RPMI8226 (cell line): ENCODE measurements around the gene YWHAG.
A peak's percentile ranks its signal among the peaks of the same experiment; 100 is the strongest.
"Not testable (repeated sequence)": the region's sequence is repeated elsewhere in the genome, so short reads cannot be mapped to it uniquely, and the experiment has no call there.

Experiments
- DNase-seq: peaks from one replicate; pipeline ENCODE4 v3.0.0-alpha.2; 2015

Gene YWHAG

GRCh38 chr7:76358481-76359110 lies at the start of gene YWHAG:
Gene YWHAG (minus strand): TSS chr7:76358991. CDS start chr7:76358808, 183 bp downstream.
- DNase-seq: peak; percentile 94

DNA sequence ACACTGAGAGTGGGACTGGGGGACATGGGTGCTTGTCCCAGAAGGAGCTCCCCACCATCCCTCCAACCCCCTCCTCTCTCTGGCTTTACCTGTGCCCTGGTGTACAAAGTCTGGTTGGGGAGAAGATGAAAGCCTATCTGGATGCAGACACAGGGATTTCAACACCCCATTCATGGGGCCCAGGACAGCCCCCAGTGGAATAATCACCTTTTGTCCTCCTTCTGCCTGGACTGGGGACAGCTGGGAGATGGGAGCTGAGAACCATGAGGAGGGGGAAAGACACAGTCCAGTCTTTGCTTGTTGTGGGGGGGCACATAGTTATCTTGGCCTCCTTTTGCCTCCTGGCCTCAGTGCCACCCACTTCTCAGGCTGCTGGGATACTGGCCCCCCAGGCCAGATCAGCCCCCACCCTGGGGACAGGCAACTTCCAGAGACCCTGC lies 49.4 kb upstream of the YWHAG start:
- no peak for DNase-seq

DNA sequence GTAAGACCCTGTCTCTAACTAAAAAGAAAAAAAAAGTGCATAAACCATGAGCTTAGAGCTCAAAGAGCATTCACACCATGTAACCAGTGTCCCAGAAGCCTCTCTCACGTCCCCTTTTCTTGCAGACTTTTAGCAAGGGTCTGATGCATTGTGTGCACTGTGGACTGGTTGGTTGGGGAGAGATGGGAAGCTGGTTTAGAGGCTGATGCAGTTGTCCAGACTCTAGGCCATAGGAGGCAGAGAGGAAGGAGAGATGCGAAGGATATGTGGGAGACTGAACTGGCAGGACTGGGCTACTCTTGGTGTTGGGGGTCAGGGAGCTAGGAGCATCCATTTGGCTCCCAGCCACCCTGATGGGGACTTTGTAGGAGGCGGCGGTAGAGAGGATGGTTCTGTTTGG lies 48.9 kb upstream of the YWHAG start:
- no peak for DNase-seq

GRCh38 chr7:76405738-76406137 lies 46.9 kb upstream of the YWHAG start:
- no peak for DNase-seq

- peak; percentile 76 for DNase-seq
Measured at GRCh38 chr7:76403780-76404494, 45.1 kb upstream of the YWHAG start.

DNA sequence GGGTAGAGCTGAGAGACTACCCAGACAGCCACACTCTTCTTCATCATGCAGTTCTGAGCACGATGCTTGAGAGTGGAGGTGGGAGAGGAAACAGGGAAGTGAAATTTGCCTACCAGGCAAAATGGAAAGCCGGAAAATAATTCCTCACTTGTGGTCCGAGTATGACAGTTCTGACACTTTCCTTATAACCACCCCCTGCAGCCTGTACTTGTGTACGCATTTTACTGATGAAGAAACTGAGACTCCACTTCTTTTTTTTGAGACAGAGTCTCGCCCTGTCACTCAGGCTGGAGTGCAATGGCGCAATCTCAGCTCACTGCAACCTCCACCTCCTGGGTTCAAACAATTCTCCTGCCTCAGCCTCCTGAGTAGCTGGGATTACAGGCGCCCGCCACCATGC lies 44.3 kb upstream of the YWHAG start:
- DNase-seq: peak; percentile 89

GRCh38 chr7:76400248-76400647 lies 41.5 kb upstream of the YWHAG start:
- no peak for DNase-seq

DNA sequence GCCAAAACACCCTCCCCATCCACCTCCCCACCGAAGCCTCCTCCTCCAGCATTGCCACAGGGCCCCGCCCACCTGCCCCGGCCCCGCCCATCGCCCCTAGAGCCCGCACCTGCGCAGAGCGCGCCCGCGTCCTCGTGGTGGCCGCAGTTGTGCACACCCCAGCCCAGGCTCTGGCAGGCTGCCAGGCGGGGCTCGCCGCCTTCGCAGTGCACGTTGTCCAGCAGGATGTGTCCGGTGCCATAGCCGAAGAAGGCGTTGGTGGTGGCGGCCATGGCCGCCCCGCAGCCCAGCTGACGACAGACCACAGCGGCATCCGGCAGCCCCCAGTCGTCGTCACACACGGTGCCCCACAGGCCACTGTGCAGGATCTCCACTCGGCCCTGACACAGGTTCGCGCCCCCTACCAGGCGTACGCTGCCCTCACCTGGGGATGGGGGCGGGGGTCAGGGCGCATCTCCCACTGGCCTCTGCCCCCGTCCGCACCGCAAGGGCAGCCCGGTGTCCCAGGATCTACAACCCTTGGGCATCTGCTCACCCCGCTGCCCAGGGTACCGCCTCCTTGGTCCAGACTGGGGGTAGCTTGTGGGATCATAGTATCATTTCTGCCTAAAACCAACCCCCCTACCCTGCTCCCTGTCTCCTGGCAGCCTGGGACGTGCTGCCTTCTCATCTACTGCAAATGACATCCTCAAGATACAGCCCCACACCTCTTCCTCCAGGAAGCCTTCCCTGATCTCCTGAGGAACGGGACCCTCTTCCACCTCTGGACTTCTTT lies 38.8 kb upstream of the YWHAG start:
- peak; percentile 84 for DNase-seq

GRCh38 chr7:76396864-76397263 lies 38.1 kb upstream of the YWHAG start:
- DNase-seq: no peak

GRCh38 chr7:76395965-76396726 lies 37.4 kb upstream of the YWHAG start:
- peak; percentile 23 for DNase-seq

DNA sequence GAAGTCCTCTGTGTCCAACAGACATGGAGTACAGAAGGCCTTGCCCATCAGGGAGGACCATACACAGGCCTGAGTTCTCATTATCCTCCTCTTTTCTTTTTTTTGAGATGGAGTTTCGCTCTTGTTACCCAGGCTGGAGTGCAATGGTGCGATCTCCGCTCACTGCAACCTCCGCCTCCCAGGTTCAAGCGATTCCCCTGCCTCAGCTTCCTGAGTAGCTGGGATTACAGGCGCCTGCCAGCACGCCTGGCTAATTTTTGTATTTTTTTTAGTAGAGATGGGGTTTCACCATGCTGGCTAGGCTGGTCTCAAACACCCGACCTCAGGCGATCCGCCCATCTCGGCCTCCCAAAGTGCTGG lies 36.8 kb upstream of the YWHAG start:
- DNase-seq: not testable (repeated sequence)

DNA sequence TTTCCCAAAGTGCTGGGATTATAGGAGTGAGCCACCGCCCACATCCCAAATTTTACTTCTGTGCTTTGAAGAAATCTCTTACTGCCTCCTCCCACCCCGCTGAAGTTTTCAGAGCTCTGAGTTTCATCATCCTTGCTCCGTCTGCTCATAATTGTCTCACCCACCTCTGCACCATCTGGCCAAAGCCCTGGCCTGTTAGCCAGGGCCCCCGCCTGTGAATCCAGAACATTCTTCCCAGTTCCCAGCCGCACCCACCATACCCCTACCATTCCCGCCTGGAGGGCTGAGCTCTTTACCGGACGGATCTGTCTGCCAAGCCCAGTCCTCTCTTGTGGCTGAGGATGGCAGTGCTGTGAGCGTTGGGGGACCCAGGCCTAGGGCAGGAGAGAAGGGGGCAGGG lies 36.2 kb upstream of the YWHAG start:
- no peak for DNase-seq

DNA sequence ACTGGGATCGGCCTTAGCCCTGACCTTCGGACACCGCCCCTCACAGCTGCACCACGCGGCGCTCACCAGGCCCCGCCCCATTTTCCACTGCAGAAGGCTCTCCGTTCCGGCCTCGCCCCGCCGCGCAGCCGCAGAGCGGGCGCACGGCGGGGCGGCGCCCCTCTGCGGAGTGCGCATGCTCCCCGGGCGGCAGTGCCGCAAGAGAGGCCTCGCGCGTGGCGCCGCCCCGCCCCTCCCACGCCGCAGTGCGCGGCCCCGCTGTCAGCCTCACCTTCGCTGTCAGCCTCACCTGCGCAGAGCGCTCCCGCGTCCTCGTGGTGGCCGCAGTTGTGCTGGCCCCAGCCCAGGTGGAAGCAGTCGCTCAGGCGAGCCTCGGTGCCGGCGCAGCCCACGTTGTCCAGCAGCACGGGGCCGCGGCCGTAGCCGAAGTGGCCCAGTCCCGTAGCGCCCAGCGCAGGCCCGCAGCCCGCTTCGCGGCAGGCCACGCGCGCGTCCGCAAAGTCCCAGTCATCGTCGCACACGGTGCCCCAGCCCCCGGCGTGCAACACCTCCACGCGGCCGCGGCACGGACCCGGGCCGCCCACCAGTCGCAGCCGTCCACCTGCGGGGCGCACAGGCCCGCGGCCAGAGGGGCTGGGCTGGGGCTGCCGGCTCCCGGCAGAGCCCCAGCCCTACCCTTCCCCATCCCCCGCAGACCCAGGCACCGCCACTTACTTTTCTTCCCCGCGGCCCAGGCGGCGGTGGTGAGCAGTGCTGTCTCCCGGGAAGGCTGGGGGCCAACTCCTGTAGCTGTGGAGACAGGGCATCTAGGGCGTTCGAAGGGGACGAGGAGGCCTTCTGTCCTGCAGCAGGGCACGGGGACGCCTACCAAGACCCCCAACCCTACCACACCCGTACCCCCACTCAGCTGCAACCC lies 34.6 kb upstream of the YWHAG start:
- peak; percentile 98 for DNase-seq

GRCh38 chr7:76392531-76393115 lies 33.8 kb upstream of the YWHAG start:
- no peak for DNase-seq

DNA sequence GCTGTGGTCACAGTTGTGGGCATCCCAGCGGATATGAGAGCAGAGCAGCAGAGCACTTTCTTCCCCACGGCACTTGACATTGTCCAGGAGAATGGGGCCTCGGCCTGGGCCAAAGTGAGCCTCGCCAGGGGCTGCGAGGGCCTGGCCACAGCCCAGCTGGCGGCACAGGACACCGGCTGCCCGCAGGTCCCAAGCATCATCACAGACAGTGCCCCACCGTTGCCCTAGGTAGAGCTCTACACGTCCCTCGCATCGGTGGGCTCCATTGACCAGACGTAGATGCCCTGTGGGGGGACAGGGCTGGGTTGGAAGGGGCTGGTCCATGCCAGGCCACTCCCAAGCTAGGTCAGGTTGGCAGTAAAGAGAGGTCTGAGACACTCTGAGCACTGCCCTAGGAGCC lies 31.3 kb upstream of the YWHAG start:
- DNase-seq: no peak

- DNase-seq: peak; percentile 36
Measured at GRCh38 chr7:76387789-76388188, 29.0 kb upstream of the YWHAG start.

DNA sequence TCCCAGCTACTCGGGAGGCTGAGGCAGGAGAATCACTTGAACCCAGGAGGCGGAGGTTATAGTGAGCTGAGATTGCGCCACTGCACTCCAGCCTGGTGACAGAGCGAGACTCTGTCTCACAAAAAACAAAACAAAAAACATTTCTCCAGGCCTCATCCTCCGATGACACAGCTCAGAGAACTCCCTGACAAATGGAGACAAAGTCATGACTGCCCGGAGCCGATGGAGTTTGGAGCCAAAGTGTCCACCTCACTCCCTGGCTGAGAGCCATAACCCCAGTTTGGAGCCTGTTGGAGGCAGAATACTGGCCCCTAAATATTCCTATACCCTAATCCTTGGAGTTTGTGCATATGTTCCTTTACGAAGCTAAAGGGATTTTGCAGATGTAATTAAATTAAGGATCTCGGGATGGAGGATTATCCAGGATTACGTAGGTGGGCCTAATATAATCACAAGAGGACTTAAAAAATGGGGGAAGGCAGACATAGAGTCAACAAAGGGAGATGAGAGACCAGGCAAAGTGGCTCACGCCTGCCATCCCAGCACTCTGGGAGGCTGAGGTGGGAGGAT lies 28.0 kb upstream of the YWHAG start:
- DNase-seq: no peak

DNA sequence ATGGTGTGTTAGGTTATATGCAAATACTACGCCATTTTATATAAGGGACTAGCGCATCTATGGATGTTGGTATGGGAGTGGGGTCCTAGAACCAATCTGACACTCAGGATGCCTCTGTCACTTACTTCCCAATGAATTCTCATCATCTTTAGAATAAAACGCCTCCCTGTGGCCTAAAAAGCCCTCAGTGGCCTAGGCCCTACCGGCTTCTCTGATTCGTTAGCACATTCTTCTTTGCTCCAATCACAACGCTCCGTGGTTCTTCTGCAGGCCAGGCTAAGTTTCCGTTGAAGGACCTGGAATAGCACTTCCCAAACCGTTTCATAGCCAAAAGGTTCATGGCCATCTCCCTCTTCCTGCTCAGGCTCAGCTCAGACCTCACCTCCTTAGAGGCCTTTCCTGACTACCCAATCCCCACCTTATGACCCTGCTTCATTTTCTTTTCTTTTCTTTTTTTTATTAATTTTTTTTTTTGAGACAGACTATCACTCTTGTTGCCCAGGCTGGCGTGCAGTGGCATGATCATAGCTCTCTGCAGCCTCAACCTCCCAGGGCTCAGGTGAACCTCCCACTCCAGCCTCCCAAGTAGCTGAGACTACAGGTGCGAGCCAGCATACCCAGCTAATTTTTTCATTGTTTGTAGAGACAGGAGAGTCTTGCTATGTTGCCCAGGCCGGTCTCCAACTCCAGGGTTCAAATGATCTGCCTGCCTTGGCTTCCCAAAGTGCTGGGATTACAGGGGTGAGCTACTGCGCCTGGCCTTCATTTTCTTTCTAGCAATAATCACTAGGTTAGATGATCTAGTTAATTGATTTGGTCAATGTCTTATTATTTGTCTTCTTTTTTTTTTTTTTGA lies 24.5 kb upstream of the YWHAG start:
- DNase-seq: no peak

DNA sequence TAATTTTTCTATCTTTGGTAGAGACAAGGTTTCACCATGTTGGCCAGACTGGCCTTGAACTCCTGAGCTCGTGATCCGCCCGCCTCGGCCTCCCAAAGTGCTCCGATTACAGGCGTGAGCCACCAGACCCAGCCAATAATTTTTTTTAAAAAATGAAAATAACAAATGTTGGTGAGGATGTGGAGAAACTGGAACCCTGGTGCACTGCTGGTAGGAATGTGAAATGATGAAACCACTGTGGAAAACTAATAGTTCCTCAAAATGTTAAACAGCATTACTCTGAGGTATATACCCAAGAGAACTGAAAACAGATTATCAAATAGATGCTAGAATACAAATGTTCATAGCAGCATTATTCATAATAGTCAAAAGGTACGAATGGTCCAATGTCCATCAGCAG lies 23.0 kb upstream of the YWHAG start:
- no peak for DNase-seq

DNA sequence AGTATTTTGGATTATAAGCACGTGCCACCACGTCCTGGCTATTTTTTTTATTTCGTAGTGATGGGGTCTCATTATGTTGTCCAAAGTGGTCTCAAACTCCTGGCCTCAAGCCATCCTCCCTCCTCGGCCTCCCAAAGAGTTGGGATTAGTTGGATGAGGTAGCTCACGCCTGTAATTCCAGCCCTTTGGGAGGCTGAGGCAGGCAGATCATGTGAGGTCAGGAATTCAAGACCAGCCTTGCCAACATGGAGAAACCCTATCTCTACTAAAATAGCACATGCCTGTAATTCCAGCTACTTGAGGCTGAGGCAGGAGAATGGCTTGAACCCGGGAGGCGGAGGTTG lies 21.8 kb upstream of the YWHAG start:
- no peak for DNase-seq
